HepG2 (cell line): Measurements from ENCODE around the gene GLIS2. TPM values are rescaled to one million over a fixed set of nuclear protein-coding genes. Genes with fewer than 3 reads are reported as not detected.

Experiments used
- DDIT3 ChIP-seq: sonication (generic); formaldehyde crosslinking; IDR thresholded peaks from 2 replicates; pipeline ENCODE4 v1.4.0; 2020; ENCODE audit warnings: mild to moderate bottlenecking, missing genetic modification reagents
- FOXO4 ChIP-seq: sonication (generic); formaldehyde crosslinking; conservative IDR thresholded peaks from 2 replicates; pipeline ENCODE4 v1.8.1; 2023; ENCODE audit warnings: missing genetic modification reagents
- HMGXB3 ChIP-seq: sonication (generic); formaldehyde crosslinking; IDR thresholded peaks from 2 replicates; pipeline ENCODE4 v1.4.0; 2020; ENCODE audit warnings: missing genetic modification reagents, borderline replicate concordance
- HMGXB4 ChIP-seq, 2 experiments: sonication (generic) in 1 of 2; formaldehyde crosslinking in 1 of 2; IDR thresholded peaks; 2 replicates each; pipeline versions ENCODE4 v1.4.0 to v1.6.1; 2018 to 2020; ENCODE audit warnings: missing genetic modification reagents in 2 of 2, borderline replicate concordance in 1 of 2, low read depth in 1 of 2, mild to moderate bottlenecking in 1 of 2, missing biosample characterization in 1 of 2
- KLF15 ChIP-seq: sonication (generic); formaldehyde crosslinking; IDR thresholded peaks from 2 replicates; pipeline ENCODE4 v1.8.1; 2023; ENCODE audit warnings: borderline replicate concordance, mild to moderate bottlenecking, inconsistent platforms, missing genetic modification reagents, mixed read lengths
- POLR2A ChIP-seq, 2 experiments: IDR thresholded peaks; 2 replicates each; pipeline ENCODE4 v1.6.1; 2011; ENCODE audit warnings: low read depth in 2 of 2, low read length in 2 of 2, mild to moderate bottlenecking in 1 of 2, moderate library complexity in 1 of 2; ENCODE audit not compliant: insufficient read depth in 1 of 2
- PPARG ChIP-seq: conservative IDR thresholded peaks from 2 replicates; pipeline ENCODE4 v1.6.1; 2016; ENCODE audit warnings: missing biosample characterization, missing genetic modification reagents
- RXRB ChIP-seq: IDR thresholded peaks from 2 replicates; pipeline ENCODE4 v1.6.1; 2016; ENCODE audit warnings: borderline replicate concordance, missing genetic modification reagents, missing compliant biosample characterization
- SIN3A ChIP-seq: IDR thresholded peaks from 2 replicates; pipeline ENCODE4 v1.6.1; 2011; ENCODE audit warnings: low read depth, mild to moderate bottlenecking, control low read depth, low read length, borderline replicate concordance
- SMAD1 ChIP-seq: sonication (generic); formaldehyde crosslinking; IDR thresholded peaks from 2 replicates; pipeline ENCODE4 v1.4.0; 2020; ENCODE audit warnings: missing genetic modification reagents, low read depth, mild to moderate bottlenecking, borderline replicate concordance
- SMAD3 ChIP-seq: sonication (generic); formaldehyde crosslinking; IDR thresholded peaks from 2 replicates; pipeline ENCODE4 v1.4.0; 2020; ENCODE audit warnings: missing genetic modification reagents
- SSRP1 ChIP-seq: IDR thresholded peaks from 2 replicates; pipeline ENCODE4 v1.6.1; 2016; ENCODE audit warnings: control low read depth
- TMF1 ChIP-seq: sonication (generic); formaldehyde crosslinking; IDR thresholded peaks from 2 replicates; pipeline ENCODE4 v1.8.1; 2022; ENCODE audit warnings: low read depth, missing genetic modification reagents
- YY1 ChIP-seq: IDR thresholded peaks from 2 replicates; pipeline ENCODE4 v1.6.1; 2011; ENCODE audit warnings: low read length, low read depth, moderate library complexity, mild to moderate bottlenecking; ENCODE audit not compliant: insufficient read depth, insufficient replicate concordance
- ZKSCAN5 ChIP-seq: sonication (generic); formaldehyde crosslinking; IDR thresholded peaks from 2 replicates; pipeline ENCODE4 v1.5.1; 2020; ENCODE audit warnings: mild to moderate bottlenecking, missing genetic modification reagents
- ZNF124 ChIP-seq: sonication (generic); formaldehyde crosslinking; IDR thresholded peaks from 2 replicates; pipeline ENCODE4 v1.4.0; 2020; ENCODE audit warnings: missing genetic modification reagents
- ZNF329 ChIP-seq: sonication (generic); formaldehyde crosslinking; IDR thresholded peaks from 2 replicates; pipeline ENCODE4 v1.9.0; 2021; ENCODE audit warnings: low read depth, mild to moderate bottlenecking, missing genetic modification reagents
- ZNF430 ChIP-seq: sonication (generic); formaldehyde crosslinking; IDR thresholded peaks from 2 replicates; pipeline ENCODE4 v1.9.0; 2021; ENCODE audit warnings: mild to moderate bottlenecking, missing genetic modification reagents
- ZNF562 ChIP-seq: sonication (generic); formaldehyde crosslinking; IDR thresholded peaks from 2 replicates; pipeline ENCODE4 v1.8.0; 2022; ENCODE audit warnings: missing genetic modification reagents, borderline replicate concordance
- ZNF563 ChIP-seq: sonication (generic); formaldehyde crosslinking; IDR thresholded peaks from 2 replicates; pipeline ENCODE4 v1.8.0; 2022; ENCODE audit warnings: mild to moderate bottlenecking, moderate library complexity, missing genetic modification reagents
- ZZZ3 ChIP-seq: sonication (generic); formaldehyde crosslinking; IDR thresholded peaks from 2 replicates; pipeline ENCODE4 v1.4.0; 2020; ENCODE audit warnings: missing genetic modification reagents, mild to moderate bottlenecking, borderline replicate concordance
- polyA plus RNA-seq, 8 experiments: library from polyadenylated mRNA; depleted of rRNA in 3 of 8; stranded (reverse) in 7 of 8; unstranded in 1 of 8; fragments of >200 nt; fragmentation: Illumina TruSeq in 4 of 8; extraction: Trizol in 4 of 8; gene quantifications; 2 replicates each; pipeline versions ENCODE4 v1.2.1 to v1.2.3, GENCODE V29; 2011 to 2016; ENCODE audit warnings: low read depth in 4 of 8, missing spikeins in 1 of 8, mixed read lengths in 1 of 8; ENCODE audit not compliant: insufficient read depth in 1 of 8
- total RNA-seq, 5 experiments: library from RNA; depleted of rRNA; stranded (reverse); fragments of >200 nt; fragmentation: Illumina TruSeq; extraction: Trizol; gene quantifications; 2 replicates each; pipeline ENCODE4 v1.2.3, GENCODE V29; 2016; ENCODE audit warnings: low read depth in 1 of 5

Gene GLIS2
- total and polyA plus RNA-seq, 2 of the 13 experiments (the other 11 are each of a cell fraction or from before 2014, with no cell fraction given) = 0.28 to 0.29 TPM

- TF ChIP-seq DDIT3 (CRISPR knock-in tag) (no peak), PPARG (CRISPR knock-in tag) (no peak), FOXO4 (CRISPR knock-in tag) (0 out of 2 replicates have a peak, but pooled peaks have one; percentile 88), ZNF562 (CRISPR knock-in tag) (no peak), ZKSCAN5 (CRISPR knock-in tag) (0 out of 2 replicates have a peak, but pooled peaks have one; percentile 69), KLF15 (CRISPR knock-in tag) (no peak), ZNF329 (0 out of 2 replicates have a peak, but pooled peaks have one; percentile 26), ZNF563 (CRISPR knock-in tag) (0 out of 2 replicates have a peak, but pooled peaks have one; percentile 23), HMGXB4 (CRISPR knock-in tag; IDR thresholded peaks at IDR 0.05; ENCODE audit: borderline replicate concordance in 1 of 2, low read depth in 1 of 2) (peak in 1 of 2 experiments; percentile 56; a peak in 1 of 4 replicates), HMGXB3 (CRISPR knock-in tag) (no peak; the same call in 1 of the 2 replicates), ZNF124 (CRISPR knock-in tag) (no peak), ZZZ3 (CRISPR knock-in tag) (no peak), TMF1 (CRISPR knock-in tag) (peak; percentile 71; the same call in 1 of the 2 replicates), SSRP1 (no peak), RXRB (CRISPR knock-in tag) (peak; percentile 39; the same call in 1 of the 2 replicates), SMAD3 (CRISPR knock-in tag) (no peak), YY1 (peak; percentile 62), SMAD1 (CRISPR knock-in tag) (no peak), ZNF430 (CRISPR knock-in tag) (no peak), POLR2A (IDR thresholded peaks at IDR 0.05; ENCODE audit: insufficient read depth in 1 of 2, low read depth in 2 of 2, low read length in 2 of 2) (peak; percentile 66 to 84), SIN3A (peak; percentile 72; the same call in 1 of the 2 replicates)
Observed at GRCh38 chr16:4350787-4351659, 35.2 kb downstream of the GLIS2 start, which contains the start of gene PAM16 (continued).
